Gastroesophageal sphincter (tissue), 3 donors: ENCODE measurements around the gene NFYB.

ENCODE experiments used
- POLR2A ChIP-seq, 2 donors: fragments of 450-650 bp; IDR thresholded peaks; one replicate each; pipeline ENCODE4 v1.6.1; 2017; ENCODE audit warnings: antibody characterized with exemption in 2 of 2, mild to moderate bottlenecking in 2 of 2, moderate library complexity in 1 of 2
- TF ChIP-seq, protein P1 (sequence below), 4 experiments: fragments of 200-600 bp in 2 of 4; fragments of 450-650 bp in 2 of 4; sonication (generic) in 1 of 4; IDR thresholded peaks; one replicate each; pipeline ENCODE4 v1.5.1; 2017 to 2019; ENCODE audit warnings: antibody characterized with exemption in 4 of 4, mild to moderate bottlenecking in 2 of 4, moderate library complexity in 2 of 4

DNA sequence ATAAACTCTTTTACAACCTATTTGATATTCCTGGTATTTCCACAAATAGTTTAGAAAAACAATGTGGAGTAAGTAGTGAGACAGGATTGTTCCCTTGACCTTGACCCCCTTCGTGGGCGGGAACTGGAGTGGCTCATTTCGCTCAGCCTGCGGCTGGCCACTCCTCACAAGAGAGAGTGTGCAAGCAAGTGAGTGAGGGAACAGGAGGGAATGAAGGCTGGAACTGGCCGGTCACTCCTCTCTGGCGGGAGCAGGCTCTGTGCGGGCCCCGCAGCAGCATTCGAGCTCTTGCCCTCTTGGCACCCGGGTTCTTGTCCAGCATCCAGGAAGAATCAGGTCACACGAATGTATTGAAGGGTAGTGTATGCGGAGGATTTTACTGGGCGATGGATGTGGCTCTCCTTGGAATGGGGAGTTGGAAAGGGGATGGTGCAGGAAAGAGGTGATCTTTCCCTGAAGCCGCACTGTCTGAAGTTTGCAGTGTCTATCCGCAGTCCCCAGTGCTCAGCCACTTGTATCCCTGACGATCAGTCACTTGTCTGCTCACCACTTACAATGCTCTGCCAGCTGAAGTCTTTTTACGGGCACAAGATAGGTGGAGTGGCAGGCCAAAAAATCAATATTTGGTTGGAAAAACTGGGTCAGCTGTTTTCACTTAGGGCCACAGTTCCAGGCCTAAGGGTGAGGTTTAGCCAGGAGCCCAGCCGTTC is 49.6 kb upstream of the NFYB start:
- TF ChIP-seq, protein P1, sequence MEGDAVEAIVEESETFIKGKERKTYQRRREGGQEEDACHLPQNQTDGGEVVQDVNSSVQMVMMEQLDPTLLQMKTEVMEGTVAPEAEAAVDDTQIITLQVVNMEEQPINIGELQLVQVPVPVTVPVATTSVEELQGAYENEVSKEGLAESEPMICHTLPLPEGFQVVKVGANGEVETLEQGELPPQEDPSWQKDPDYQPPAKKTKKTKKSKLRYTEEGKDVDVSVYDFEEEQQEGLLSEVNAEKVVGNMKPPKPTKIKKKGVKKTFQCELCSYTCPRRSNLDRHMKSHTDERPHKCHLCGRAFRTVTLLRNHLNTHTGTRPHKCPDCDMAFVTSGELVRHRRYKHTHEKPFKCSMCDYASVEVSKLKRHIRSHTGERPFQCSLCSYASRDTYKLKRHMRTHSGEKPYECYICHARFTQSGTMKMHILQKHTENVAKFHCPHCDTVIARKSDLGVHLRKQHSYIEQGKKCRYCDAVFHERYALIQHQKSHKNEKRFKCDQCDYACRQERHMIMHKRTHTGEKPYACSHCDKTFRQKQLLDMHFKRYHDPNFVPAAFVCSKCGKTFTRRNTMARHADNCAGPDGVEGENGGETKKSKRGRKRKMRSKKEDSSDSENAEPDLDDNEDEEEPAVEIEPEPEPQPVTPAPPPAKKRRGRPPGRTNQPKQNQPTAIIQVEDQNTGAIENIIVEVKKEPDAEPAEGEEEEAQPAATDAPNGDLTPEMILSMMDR (IDR thresholded peaks at IDR 0.05) = no peak
- no peak for TF ChIP-seq POLR2A (IDR thresholded peaks at IDR 0.05)
